ENCODE results near the gene GSTO2. TPM values are rescaled to one million over a fixed set of nuclear protein-coding genes. Genes with fewer than 3 reads are reported as not detected.
A peak's percentile ranks its signal among the peaks of the same experiment; 100 is the strongest.

The GSTO2 gene
- total RNA-seq, 2 experiments from 2014 or later = 1.6 TPM

GRCh38 chr10:104223304-104223703 is 45.7 kb upstream of the GSTO2 start:
- Histone ChIP-seq H3K9me2 (ENCODE audit: insufficient read depth, low read length) (no peaks in the 10 kb centered on the region), H3K36me3 (ENCODE audit: insufficient read depth, low read length) (no peaks in the 10 kb centered on the region), H3K4me2 (ENCODE audit: low read length) (no peak overlapping the region), H3K4me3 (ENCODE audit: low read depth, low read length, poor library complexity, severe bottlenecking) (no peak overlapping the region), H3K79me2 (ENCODE audit: insufficient read depth, low read depth, low read length) (no peaks in the 10 kb centered on the region), H3K4me1 (ENCODE audit: insufficient read depth, low read length, poor library complexity, severe bottlenecking) (no peaks in the 10 kb centered on the region), H3K27ac (ENCODE audit: low read depth, low read length, poor library complexity, severe bottlenecking) (no peak overlapping the region), H4K20me1 (ENCODE audit: insufficient read depth, low read length) (no peaks in the 10 kb centered on the region), H3K9me3 (ENCODE audit: low read length) (no peaks in the 10 kb centered on the region), H2AFZ (ENCODE audit: low read length) (no peak overlapping the region)
- intact Hi-C loops (cut with micrococcal nuclease; ENCODE audit: unreplicated experiment) = no loop called here
- ChIA-PET CTCF (ENCODE audit: unreplicated experiment) (no interaction called here), POLR2A (no interaction called here)
- DNase-seq (ENCODE audit: low spot score) = no peak
- TF ChIP-seq EZH2phosphoT487 (IDR thresholded peaks at IDR 0.05; ENCODE audit: borderline replicate concordance, low read depth, low read length) (no peak), CTCF (conservative IDR thresholded peaks at IDR 0.05; ENCODE audit: low read length) (no peak)
- BruUV-seq (replicated peaks) = no TSS peak

GRCh38 chr10:104230490-104230889 is 38.5 kb upstream of the GSTO2 start:
- Histone ChIP-seq H3K9me2 (ENCODE audit: insufficient read depth, low read length) (no peaks in the 10 kb centered on the region), H2AFZ (ENCODE audit: low read length) (no peak overlapping the region), H3K27ac (ENCODE audit: low read depth, low read length, poor library complexity, severe bottlenecking) (no peak overlapping the region), H3K4me3 (ENCODE audit: low read depth, low read length, poor library complexity, severe bottlenecking) (no peak overlapping the region), H3K36me3 (ENCODE audit: insufficient read depth, low read length) (no peaks in the 10 kb centered on the region), H3K79me2 (ENCODE audit: insufficient read depth, low read depth, low read length) (no peaks in the 10 kb centered on the region), H3K9me3 (ENCODE audit: low read length) (peaks cover 17% of the 10 kb centered on the region), H4K20me1 (ENCODE audit: insufficient read depth, low read length) (no peaks in the 10 kb centered on the region), H3K4me1 (ENCODE audit: insufficient read depth, low read length, poor library complexity, severe bottlenecking) (no peaks in the 10 kb centered on the region), H3K4me2 (ENCODE audit: low read length) (no peak overlapping the region)
- intact Hi-C loops (cut with micrococcal nuclease; ENCODE audit: unreplicated experiment) = no loop called here
- ChIA-PET CTCF (ENCODE audit: unreplicated experiment) (no interaction called here), POLR2A (no interaction called here)
- TF ChIP-seq EZH2phosphoT487 (IDR thresholded peaks at IDR 0.05; ENCODE audit: borderline replicate concordance, low read depth, low read length) (no peak), CTCF (conservative IDR thresholded peaks at IDR 0.05; ENCODE audit: low read length) (no peak)
- DNase-seq (ENCODE audit: low spot score) = no peak
- BruUV-seq (replicated peaks) = no TSS peak

- peak within 1 kb of the TSS; percentile 63 for H3K4me3 ChIP-seq (ENCODE audit: low read depth, low read length, poor library complexity, severe bottlenecking)
- peak within 1 kb of the TSS; percentile 54; the same call in 1 of the 2 replicates for H2AFZ ChIP-seq (ENCODE audit: low read length)
- intact Hi-C loops (cut with micrococcal nuclease; ENCODE audit: unreplicated experiment) = no loop called here
- CTCF ChIA-PET (ENCODE audit: unreplicated experiment) = no interaction called here
- no peaks in the 10 kb centered on the region for H3K79me2 ChIP-seq (ENCODE audit: insufficient read depth, low read depth, low read length)
- H3K36me3 ChIP-seq (ENCODE audit: insufficient read depth, low read length) = no peaks in the 10 kb centered on the region
- H3K27ac ChIP-seq (ENCODE audit: low read depth, low read length, poor library complexity, severe bottlenecking) = no peak within 1 kb of the TSS
- POLR2A ChIA-PET = interaction anchor here (0.6 to 1.0 kb wide), 2 partner anchors 67 to 105 kb away, joined by 3 read pairs; no protein-coding TSS in a partner anchor
- no peaks in the 10 kb centered on the region for H3K4me1 ChIP-seq (ENCODE audit: insufficient read depth, low read length, poor library complexity, severe bottlenecking)
- H4K20me1 ChIP-seq (ENCODE audit: insufficient read depth, low read length) = no peaks in the 10 kb centered on the region
- peak within 1 kb of the TSS; percentile 27; the same call in 1 of the 2 replicates for H3K4me2 ChIP-seq (ENCODE audit: low read length)
- DNase-seq (ENCODE audit: low spot score) = peak; percentile 61
- H3K9me3 ChIP-seq (ENCODE audit: low read length) = peaks cover 17% of the 10 kb centered on the region
- no TSS peak for BruUV-seq (replicated peaks)
- H3K9me2 ChIP-seq (ENCODE audit: insufficient read depth, low read length) = no peaks in the 10 kb centered on the region
- TF ChIP-seq EZH2phosphoT487 (IDR thresholded peaks at IDR 0.05; ENCODE audit: borderline replicate concordance, low read depth, low read length) (no peak), CTCF (conservative IDR thresholded peaks at IDR 0.05; ENCODE audit: low read length) (no peak)
Observed at GRCh38 chr10:104231784-104232612, 37.0 kb upstream of the GSTO2 start, which contains the start of gene CFAP43. TSS of gene CFAP43 (minus strand) at chr10:104232364. CDS start at chr10:104232246, 118 bp downstream.
